ENCODE data around the gene STAB2.

GRCh38 chr12:103780093-103780440, 193.0 kb downstream of the STAB2 start:
- TF ChIP-seq CTCF (IDR thresholded peaks at IDR 0.05) (no peak), EZH2phosphoT487 (IDR thresholded peaks at IDR 0.05) (no peak)

Measured in neural progenitor cell (in vitro differentiated cells).